ENCODE data around the gene LIME1. TPM values are rescaled to one million over a fixed set of nuclear protein-coding genes. Genes with fewer than 3 reads are reported as not detected.
A peak's percentile ranks its signal among the peaks of the same experiment; 100 is the strongest.

The LIME1 gene
- total and polyA plus RNA-seq, 7 donors = 1.7 to 5.1 (median 3.1) TPM

- Histone ChIP-seq H3K27ac (no peak overlapping the region), H3K9me3 (no peaks in the 10 kb centered on the region), H3K27me3 (ENCODE audit: insufficient read depth in 3 of 3, low read length in 2 of 3) (no peaks in the 10 kb centered on the region), H3K36me3 (ENCODE audit: insufficient read depth in 1 of 2, low read depth in 1 of 2) (peaks cover 0 to 29% of the 10 kb centered on the region in 2 donors), H3K4me1 (peaks cover 7% of the 10 kb centered on the region), H3K4me3 (no peak overlapping the region)
- DNase-seq (no peak), ATAC-seq (no peak)
- WGBS, 3 donors = 87 to 91% (median 90%) methylated on average over 24 to 25 of the region's 25 CpGs
- TF ChIP-seq CTCF (IDR thresholded peaks at IDR 0.05) = no peak
- intact Hi-C loops (cut with DNase I) = no loop called here
Measured at GRCh38 chr20:63734111-63734945, 2.1 kb upstream of the LIME1 start.

GRCh38 chr20:63734946-63735858 lies 1.3 kb upstream of the LIME1 start:
- Histone ChIP-seq H3K36me3 (ENCODE audit: insufficient read depth in 1 of 2, low read depth in 1 of 2) (peaks cover 0 to 29% of the 10 kb centered on the region in 2 donors), H3K4me3 (no peak overlapping the region), H3K4me1 (peaks cover 7% of the 10 kb centered on the region), H3K27me3 (ENCODE audit: insufficient read depth in 3 of 3, low read length in 2 of 3) (no peaks in the 10 kb centered on the region), H3K27ac (no peak overlapping the region), H3K9me3 (no peaks in the 10 kb centered on the region)
- DNase-seq = no peak
- 80 to 83% (median 81%) methylated on average over 48 of the region's 48 CpGs for WGBS, 3 donors
- TF ChIP-seq CTCF (IDR thresholded peaks at IDR 0.05) = no peak
- ATAC-seq = no peak
- intact Hi-C loops (cut with DNase I) = loop anchor here in 1 of 2 donors (5.0 kb wide), 1 partner anchor 33 kb away; no protein-coding TSS in a partner anchor

- TF ChIP-seq CTCF (IDR thresholded peaks at IDR 0.05) = no peak
- H3K27me3 ChIP-seq (ENCODE audit: insufficient read depth in 3 of 3, low read length in 2 of 3) = no peaks in the 10 kb centered on the region
- DNase-seq (peak in 1 of 2 donors; percentile 60), ATAC-seq (no peak)
- peak overlapping the region; percentile 25 for H3K4me3 ChIP-seq
- H3K9me3 ChIP-seq = no peaks in the 10 kb centered on the region
- peaks cover 0 to 33% of the 10 kb centered on the region in 2 donors for H3K36me3 ChIP-seq (ENCODE audit: insufficient read depth in 1 of 2, low read depth in 1 of 2)
- WGBS, 3 donors = 71 to 76% (median 74%) methylated on average over 27 to 30 of the region's 30 CpGs
- peaks cover 15% of the 10 kb centered on the region for H3K4me1 ChIP-seq
- intact Hi-C loops (cut with DNase I) = loop anchor here in 1 of 2 donors (5.0 kb wide), 1 partner anchor 35 kb away; no protein-coding TSS in a partner anchor
- H3K27ac ChIP-seq = no peak overlapping the region
Measured at GRCh38 chr20:63736893-63737694, 630 bp downstream of the LIME1 start.

GRCh38 chr20:63737695-63737944 lies 1.2 kb downstream of the LIME1 start:
- intact Hi-C loops (cut with DNase I) = loop anchor here in 1 of 2 donors (5.0 kb wide), 1 partner anchor 35 kb away; no protein-coding TSS in a partner anchor
- Histone ChIP-seq H3K27ac (no peak overlapping the region), H3K4me3 (peak overlapping the region; percentile 25), H3K27me3 (ENCODE audit: insufficient read depth in 3 of 3, low read length in 2 of 3) (no peaks in the 10 kb centered on the region), H3K36me3 (ENCODE audit: insufficient read depth in 1 of 2, low read depth in 1 of 2) (peaks cover 0 to 38% of the 10 kb centered on the region in 2 donors), H3K9me3 (no peaks in the 10 kb centered on the region), H3K4me1 (peaks cover 15% of the 10 kb centered on the region)
- 45 to 59% (median 52%) methylated on average over 12 to 26 of the region's 26 CpGs for WGBS, 3 donors
- TF ChIP-seq CTCF (IDR thresholded peaks at IDR 0.05) = no peak
- DNase-seq (no peak), ATAC-seq (no peak)
